ENCODE measurements around the gene ISG20.

The ISG20 gene

DNA sequence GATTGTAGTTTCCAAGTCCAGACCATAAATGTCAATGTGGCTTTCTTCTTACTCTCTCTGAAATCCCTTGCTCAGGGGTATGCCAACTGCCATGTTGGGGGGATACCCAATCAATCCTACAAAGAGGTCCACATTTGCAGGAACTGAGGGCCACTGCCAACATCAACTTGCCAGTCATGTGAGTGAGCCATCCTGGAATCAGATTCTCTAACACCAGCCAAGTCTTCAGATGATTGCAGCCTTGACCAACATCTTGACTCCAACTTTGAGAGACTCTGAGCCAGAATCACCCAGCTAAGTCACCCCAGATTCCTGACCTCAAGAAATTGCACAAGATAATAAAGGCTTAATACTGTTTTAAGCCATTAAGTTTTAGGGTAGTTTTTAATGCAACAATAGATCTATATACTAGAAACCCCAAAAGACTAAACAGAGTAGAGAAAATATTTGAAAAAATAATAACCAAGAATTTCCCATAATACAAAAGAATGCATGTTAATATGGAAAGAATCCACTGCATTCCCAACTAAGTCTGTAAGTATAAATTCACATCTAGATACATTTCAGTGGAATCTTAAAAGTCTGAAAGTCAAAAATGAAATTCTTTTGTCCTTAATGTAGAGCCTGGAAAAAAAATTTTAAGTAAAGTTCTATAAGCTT, 22.4 kb downstream of the ISG20 start:
- no peak overlapping the region for H3K4me3 ChIP-seq (ENCODE audit: low read depth, low read length)
- TF ChIP-seq, protein P1, sequence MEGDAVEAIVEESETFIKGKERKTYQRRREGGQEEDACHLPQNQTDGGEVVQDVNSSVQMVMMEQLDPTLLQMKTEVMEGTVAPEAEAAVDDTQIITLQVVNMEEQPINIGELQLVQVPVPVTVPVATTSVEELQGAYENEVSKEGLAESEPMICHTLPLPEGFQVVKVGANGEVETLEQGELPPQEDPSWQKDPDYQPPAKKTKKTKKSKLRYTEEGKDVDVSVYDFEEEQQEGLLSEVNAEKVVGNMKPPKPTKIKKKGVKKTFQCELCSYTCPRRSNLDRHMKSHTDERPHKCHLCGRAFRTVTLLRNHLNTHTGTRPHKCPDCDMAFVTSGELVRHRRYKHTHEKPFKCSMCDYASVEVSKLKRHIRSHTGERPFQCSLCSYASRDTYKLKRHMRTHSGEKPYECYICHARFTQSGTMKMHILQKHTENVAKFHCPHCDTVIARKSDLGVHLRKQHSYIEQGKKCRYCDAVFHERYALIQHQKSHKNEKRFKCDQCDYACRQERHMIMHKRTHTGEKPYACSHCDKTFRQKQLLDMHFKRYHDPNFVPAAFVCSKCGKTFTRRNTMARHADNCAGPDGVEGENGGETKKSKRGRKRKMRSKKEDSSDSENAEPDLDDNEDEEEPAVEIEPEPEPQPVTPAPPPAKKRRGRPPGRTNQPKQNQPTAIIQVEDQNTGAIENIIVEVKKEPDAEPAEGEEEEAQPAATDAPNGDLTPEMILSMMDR (IDR thresholded peaks at IDR 0.05; ENCODE audit: low read depth, low read length) = no peak

GRCh38 chr15:88661761-88662556, 23.1 kb downstream of the ISG20 start:
- TF ChIP-seq, protein P1 (IDR thresholded peaks at IDR 0.05; ENCODE audit: low read depth, low read length) = no peak
- H3K4me3 ChIP-seq (ENCODE audit: low read depth, low read length) = no peak overlapping the region

DNA sequence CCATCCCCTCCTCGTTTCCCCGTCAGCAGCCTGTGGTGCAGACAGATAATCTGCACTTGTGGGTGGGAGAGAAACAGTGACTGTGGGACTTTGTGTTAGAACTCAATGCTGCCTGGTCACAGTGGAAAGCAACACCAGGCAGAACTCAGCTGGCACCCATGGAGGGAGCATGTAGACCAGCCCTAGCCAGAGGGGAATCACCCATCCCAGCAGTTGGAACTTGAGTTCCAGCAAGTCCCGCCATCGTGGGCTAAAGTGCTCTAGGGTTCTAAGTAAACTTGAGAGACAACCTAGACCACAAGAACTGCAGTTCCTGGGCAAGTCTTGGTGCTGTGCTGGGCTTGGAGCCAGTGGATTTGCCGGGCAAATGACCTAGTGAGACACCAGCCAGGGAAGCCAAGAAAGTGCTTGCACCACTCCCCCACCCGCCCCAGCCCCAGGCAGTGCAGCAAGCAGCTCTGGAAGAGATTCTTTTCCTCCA, 24.4 kb downstream of the ISG20 start:
- TF ChIP-seq, protein P1 (IDR thresholded peaks at IDR 0.05; ENCODE audit: low read depth, low read length) = no peak
- H3K4me3 ChIP-seq (ENCODE audit: low read depth, low read length) = no peak overlapping the region

DNA sequence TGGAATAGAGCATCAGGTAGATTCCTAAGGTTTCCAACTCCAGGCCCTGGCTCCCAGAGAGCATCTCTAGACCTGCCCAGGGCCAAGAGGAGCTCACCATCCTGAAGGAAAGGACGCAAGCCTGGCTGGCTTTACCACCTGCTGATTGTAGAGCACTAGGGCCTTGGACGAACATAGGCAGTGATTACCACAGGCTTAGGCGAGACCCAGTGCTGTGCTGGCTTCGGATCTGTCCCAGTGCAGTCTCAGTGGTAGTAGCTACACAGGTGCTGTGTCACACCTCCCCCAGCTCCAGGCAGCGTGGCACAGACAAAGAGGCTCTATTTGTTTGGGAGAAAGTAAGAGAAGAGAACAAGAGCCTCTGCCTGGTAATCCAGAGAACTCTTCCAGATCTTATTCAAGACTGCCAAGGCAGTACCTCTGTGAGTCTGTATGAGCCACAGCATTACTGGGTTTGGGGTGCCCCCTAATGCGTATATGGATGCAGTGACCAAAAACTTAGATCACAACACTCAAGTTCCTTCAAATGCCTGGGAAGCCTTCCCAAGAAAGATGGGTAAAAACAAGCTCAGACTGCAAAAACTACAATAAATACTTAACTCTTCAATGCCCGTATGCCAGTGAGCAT, 25.4 kb downstream of the ISG20 start:
- TF ChIP-seq, protein P1 (IDR thresholded peaks at IDR 0.05; ENCODE audit: low read depth, low read length) = no peak
- no peak overlapping the region for H3K4me3 ChIP-seq (ENCODE audit: low read depth, low read length)

- H3K4me3 ChIP-seq (ENCODE audit: low read depth, low read length) = no peak overlapping the region
- TF ChIP-seq, protein P1 (IDR thresholded peaks at IDR 0.05; ENCODE audit: low read depth, low read length) = no peak
These were observed 35.8 kb downstream of the ISG20 start for GRCh38 chr15:88674661-88675060.

GRCh38 chr15:88678755-88679154, 39.9 kb downstream of the ISG20 start:
- H3K4me3 ChIP-seq (ENCODE audit: low read depth, low read length) = no peak overlapping the region

More at GRCh38 chr15:88678755-88679154, 39.9 kb downstream of the ISG20 start:
- TF ChIP-seq, protein P1 (IDR thresholded peaks at IDR 0.05; ENCODE audit: low read depth, low read length) = no peak

Measured in WI38 (cell line).